ENCODE measurements around the gene ZP1. TPM values are rescaled to one million over a fixed set of nuclear protein-coding genes. Genes with fewer than 3 reads are reported as not detected.

Gene ZP1
- total and polyA plus RNA-seq, 2 experiments from 2014 or later = not detected

- ATAC-seq (no peak), DNase-seq (ENCODE audit: low spot score) (no peak)
- peaks cover 48% of the 10 kb centered on the region for H3K36me3 ChIP-seq (ENCODE audit: insufficient read depth)
- Mint-ChIP-seq H3K36me3 (ENCODE audit: low read depth) (peaks cover 86% of the 10 kb centered on the region), H3K9me3 (no peaks in the 10 kb centered on the region), H3K27me3 (ENCODE audit: insufficient read depth, low read depth, poor library complexity) (no peaks in the 10 kb centered on the region), H3K4me3 (no peak overlapping the region), H3K4me1 (peaks cover 7% of the 10 kb centered on the region), H3K27ac (no peak overlapping the region)
- no peak overlapping the region for H3K27ac ChIP-seq (ENCODE audit: low read depth)
- H3K4me3 ChIP-seq = no peak overlapping the region
- peaks cover 27% of the 10 kb centered on the region for H3K79me2 ChIP-seq (replicated peaks; ENCODE audit: insufficient read depth)
- peaks cover 36% of the 10 kb centered on the region for H4K20me1 ChIP-seq (replicated peaks; ENCODE audit: insufficient read depth)
- H2AFZ ChIP-seq = no peak overlapping the region
- H3K4me2 ChIP-seq = no peak overlapping the region
- H3K4me1 ChIP-seq (ENCODE audit: insufficient read depth) = peaks cover 3% of the 10 kb centered on the region
- no peaks in the 10 kb centered on the region for H3K9me2 ChIP-seq (ENCODE audit: insufficient read depth)
- TF ChIP-seq EZH2 (IDR thresholded peaks at IDR 0.05; ENCODE audit: low read depth, unreplicated experiment) (no peak), EZH2phosphoT487 (IDR thresholded peaks at IDR 0.05; ENCODE audit: unreplicated experiment) (no peak), ZNF114 (CRISPR knock-in tag; IDR thresholded peaks at IDR 0.05) (no peak), CREB1 (CRISPR knock-in tag; IDR thresholded peaks at IDR 0.05; ENCODE audit: low read depth) (no peak), NANOG (IDR thresholded peaks at IDR 0.05; ENCODE audit: borderline replicate concordance) (no peak), JUNB (IDR thresholded peaks at IDR 0.05; ENCODE audit: unreplicated experiment) (no peak), STAT1 (IDR thresholded peaks at IDR 0.05; ENCODE audit: unreplicated experiment) (no peak), REST (IDR thresholded peaks at IDR 0.05; ENCODE audit: unreplicated experiment) (no peak), ETS1 (IDR thresholded peaks at IDR 0.05) (no peak), ZNF331 (CRISPR knock-in tag; IDR thresholded peaks at IDR 0.05; ENCODE audit: low read depth) (no peak), POLR2AphosphoS5 (IDR thresholded peaks at IDR 0.05; ENCODE audit: low read depth) (no peak)
- no peaks in the 10 kb centered on the region; the same call in 1 of the 2 replicates for H3F3A ChIP-seq (replicated peaks; ENCODE audit: low read depth)
- H3K27me3 ChIP-seq (ENCODE audit: insufficient read depth) = no peaks in the 10 kb centered on the region
These were observed 32.6 kb downstream of the ZP1 start for GRCh38 chr11:60899977-60900376.

GRCh38 chr11:60900673-60901404 is 33.5 kb downstream of the ZP1 start:
- no peak overlapping the region for H3K27ac Mint-ChIP-seq
- Histone ChIP-seq H3K79me2 (replicated peaks; ENCODE audit: insufficient read depth) (peaks cover 35% of the 10 kb centered on the region), H3K27ac (ENCODE audit: low read depth) (no peak overlapping the region), H2AFZ (no peak overlapping the region), H3K9me2 (ENCODE audit: insufficient read depth) (no peaks in the 10 kb centered on the region), H3K4me2 (no peak overlapping the region), H3K36me3 (ENCODE audit: insufficient read depth) (peaks cover 41% of the 10 kb centered on the region), H4K20me1 (replicated peaks; ENCODE audit: insufficient read depth) (peaks cover 39% of the 10 kb centered on the region), H3K4me1 (ENCODE audit: insufficient read depth) (peaks cover 9% of the 10 kb centered on the region), H3K27me3 (ENCODE audit: insufficient read depth) (no peaks in the 10 kb centered on the region), H3K4me3 (no peak overlapping the region), H3F3A (replicated peaks; ENCODE audit: low read depth) (peaks cover 2% of the 10 kb centered on the region; the same call in 1 of the 2 replicates)
- H3K27me3 Mint-ChIP-seq (ENCODE audit: insufficient read depth, low read depth, poor library complexity) = no peaks in the 10 kb centered on the region
- ATAC-seq (no peak), DNase-seq (ENCODE audit: low spot score) (no peak)
- H3K9me3 Mint-ChIP-seq = no peaks in the 10 kb centered on the region
- no peak overlapping the region for H3K4me3 Mint-ChIP-seq
- peaks cover 78% of the 10 kb centered on the region for H3K36me3 Mint-ChIP-seq (ENCODE audit: low read depth)
- peaks cover 13% of the 10 kb centered on the region for H3K4me1 Mint-ChIP-seq
- TF ChIP-seq ZNF331 (CRISPR knock-in tag; IDR thresholded peaks at IDR 0.05; ENCODE audit: low read depth) (no peak), REST (IDR thresholded peaks at IDR 0.05; ENCODE audit: unreplicated experiment) (no peak), POLR2AphosphoS5 (IDR thresholded peaks at IDR 0.05; ENCODE audit: low read depth) (no peak), JUNB (IDR thresholded peaks at IDR 0.05; ENCODE audit: unreplicated experiment) (no peak), ZNF114 (CRISPR knock-in tag; IDR thresholded peaks at IDR 0.05) (no peak), NANOG (IDR thresholded peaks at IDR 0.05; ENCODE audit: borderline replicate concordance) (no peak), CTCF (conservative IDR thresholded peaks at IDR 0.05; ENCODE audit: low read depth in 2 of 2) (no peak), STAT1 (IDR thresholded peaks at IDR 0.05; ENCODE audit: unreplicated experiment) (no peak)

Data from GM23338 (cell line).